Stimulated activated CD4-positive, alpha-beta T cell treated with anti-CD3 and anti-CD28 coated beads, Interleukin-2, amount 100 ng/mL, for 24 hours (primary cell): ENCODE data around the gene TNNT3.

ENCODE experiments used
- DNase-seq, 2 donors: peaks; one replicate each; pipeline ENCODE4 v3.0.0-alpha.2; 2020

TNNT3 gene

GRCh38 chr11:1899090-1899489, 20.4 kb upstream of the TNNT3 start:
- no peak for DNase-seq

GRCh38 chr11:1899686-1900085, 19.8 kb upstream of the TNNT3 start:
- no peak for DNase-seq

DNA sequence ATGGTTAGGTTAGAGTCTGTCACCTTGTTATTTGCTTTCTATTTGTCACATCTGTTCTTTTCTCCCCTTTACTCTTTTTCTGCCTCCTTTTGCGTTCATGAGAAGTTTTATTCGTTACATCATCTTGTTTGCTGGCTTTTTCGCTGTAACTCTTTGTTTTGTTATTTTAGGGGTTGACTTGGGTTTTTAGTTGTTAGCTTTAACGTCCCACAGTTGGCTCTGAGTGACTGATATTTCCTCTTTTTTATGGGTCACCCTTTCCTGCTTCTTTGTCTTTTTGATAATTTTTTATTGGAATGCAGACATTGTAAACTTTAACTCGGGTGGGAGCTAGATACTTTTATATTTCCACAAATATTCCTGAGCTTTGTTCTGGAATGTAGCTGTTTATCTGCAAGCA, 13.3 kb upstream of the TNNT3 start:
- no peak for DNase-seq

GRCh38 chr11:1906611-1907423, 12.7 kb upstream of the TNNT3 start:
- no peak for DNase-seq

GRCh38 chr11:1908618-1909017, 10.9 kb upstream of the TNNT3 start:
- no peak for DNase-seq

DNA sequence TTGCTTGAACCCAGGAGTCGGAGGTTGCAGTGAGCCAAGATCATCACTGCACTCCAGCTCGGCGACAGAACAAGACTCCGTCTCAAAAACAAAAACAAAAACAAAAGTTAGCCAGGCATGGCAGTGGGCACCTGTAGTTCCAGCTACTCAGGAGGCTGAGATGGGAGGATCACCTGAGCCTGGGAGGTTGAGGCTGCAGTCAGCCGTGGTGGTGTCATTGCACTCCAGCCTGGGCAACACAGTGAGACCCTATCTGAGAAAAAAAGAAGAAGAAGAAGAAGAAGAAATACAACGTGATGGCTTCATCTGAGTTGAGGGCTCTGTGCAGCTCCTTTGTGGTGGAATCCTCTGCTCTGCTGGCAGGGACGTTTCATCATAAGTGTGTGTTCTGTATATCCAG, 10.0 kb upstream of the TNNT3 start:
- no peak for DNase-seq

GRCh38 chr11:1912289-1912878, 7.1 kb upstream of the TNNT3 start:
- no peak for DNase-seq

- DNase-seq = no peak
Observed at GRCh38 chr11:1913271-1914060, 6.0 kb upstream of the TNNT3 start.

- no peak for DNase-seq
Observed at GRCh38 chr11:1915795-1916131, 3.7 kb upstream of the TNNT3 start.

- DNase-seq = no peak
Observed at GRCh38 chr11:1916132-1916985, 3.1 kb upstream of the TNNT3 start.

GRCh38 chr11:1916986-1917522, 2.4 kb upstream of the TNNT3 start:
- DNase-seq = no peak

GRCh38 chr11:1917523-1918435, 1.7 kb upstream of the TNNT3 start:
- DNase-seq = no peak

GRCh38 chr11:1918436-1919315, 827 bp upstream of the TNNT3 start:
- DNase-seq = no peak

GRCh38 chr11:1920128-1920908, 815 bp downstream of the TNNT3 start:
- no peak for DNase-seq

- no peak for DNase-seq
Observed at GRCh38 chr11:1920909-1921573, 1.5 kb downstream of the TNNT3 start.

GRCh38 chr11:1921574-1922141, 2.2 kb downstream of the TNNT3 start:
- DNase-seq = no peak

GRCh38 chr11:1922481-1923081, 3.1 kb downstream of the TNNT3 start:
- no peak for DNase-seq

DNA sequence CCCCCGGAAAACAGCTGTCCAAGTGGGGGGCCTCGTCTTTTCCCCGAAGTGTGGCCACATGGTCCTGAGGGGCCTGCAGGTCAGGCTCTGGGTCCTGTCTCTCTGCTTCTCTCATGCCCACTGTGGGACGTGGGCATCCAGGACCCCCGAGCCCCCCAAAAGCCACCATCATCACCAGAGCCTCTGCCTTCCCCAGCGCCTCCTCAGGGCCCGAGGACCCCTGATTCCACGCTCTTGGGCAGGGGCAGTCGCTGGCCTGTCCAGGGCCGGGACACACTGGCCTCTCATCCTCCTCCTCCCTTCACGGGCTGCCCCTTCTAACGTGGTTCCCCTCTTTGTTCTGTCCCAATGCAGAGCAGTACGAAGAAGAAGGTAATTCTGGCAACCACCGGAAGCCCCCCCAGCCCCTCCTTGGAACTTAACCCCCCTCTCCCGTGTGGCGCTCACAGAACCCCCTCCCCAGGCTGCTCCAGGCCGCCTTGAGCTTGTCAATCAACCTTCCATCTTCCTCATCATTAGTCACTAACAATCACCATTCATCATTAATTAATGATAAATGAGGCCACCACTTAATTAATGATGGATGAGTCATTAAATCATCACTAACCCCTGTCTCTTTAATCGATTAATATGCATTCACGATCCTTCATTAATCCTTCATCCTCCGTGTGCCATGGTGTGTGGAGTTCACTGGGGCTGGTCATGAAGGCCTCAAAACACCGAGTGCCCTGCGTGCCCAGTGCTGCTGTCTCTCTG, 3.9 kb downstream of the TNNT3 start:
- no peak for DNase-seq
